ENCODE data around the gene PEAK3.

GRCh38 chr19:2318923-2319322 is 36.9 kb upstream of the PEAK3 start:
- TF ChIP-seq CTCF (IDR thresholded peaks at IDR 0.05): no peak
- no peak for TF ChIP-seq POLR2A (IDR thresholded peaks at IDR 0.05)
- TF ChIP-seq POLR2AphosphoS5 (IDR thresholded peaks at IDR 0.05; ENCODE audit: insufficient read depth in 1 of 2, low read depth in 1 of 2): no peak
